A673 (cell line): Measurements from ENCODE around the gene WNT7A. TPM values are rescaled to one million over a fixed set of nuclear protein-coding genes. Genes with fewer than 3 reads are reported as not detected.

ENCODE experiments used
- BruUV-seq: library from RNA; stranded (reverse); fragments of 400-500 nt; replicated peaks from 2 replicates; lab custom pipeline; 2021; lab: Mats Ljungman, UMichigan
- CTCF ChIA-PET: fragments of 300-600 bp; sonication (Branson Sonifier 250); formaldehyde crosslinking; loops from one replicate; lab custom pipeline; 2022; ENCODE audit warnings: antibody characterized with exemption; lab: Charles Lee
- POLR2A ChIA-PET: fragments of 300-600 bp; sonication (Branson Sonifier 250); formaldehyde crosslinking; loops from one replicate; lab custom pipeline; 2022; ENCODE audit warnings: antibody characterized with exemption; ENCODE audit not compliant: low non-redundant PET; lab: Charles Lee
- DNase-seq: peaks from one replicate; pipeline ENCODE4 v3.0.0-alpha.2; 2015; ENCODE audit warnings: low spot score
- H3K27ac ChIP-seq: fragments of 200-600 bp; sonication (generic); 2 replicates; pipeline ENCODE4 v1.5.1; 2016; ENCODE audit warnings: mixed run types, low read depth, mild to moderate bottlenecking, mixed read lengths, antibody characterized with exemption, low read length; ENCODE audit not compliant: poor library complexity, severe bottlenecking
- H3K27me3 ChIP-seq: fragments of 200-600 bp; sonication (generic); replicated peaks from 2 replicates; pipeline ENCODE4 v1.6.1; 2017; ENCODE audit warnings: mixed run types, low read depth, mild to moderate bottlenecking, mixed read lengths, antibody characterized with exemption, low read length; ENCODE audit not compliant: insufficient read depth, poor library complexity
- H3K36me3 ChIP-seq: fragments of 200-600 bp; sonication (generic); 2 replicates; pipeline ENCODE4 v1.6.1; 2016; ENCODE audit warnings: mixed run types, mild to moderate bottlenecking, mixed read lengths, antibody characterized with exemption, low read length; ENCODE audit not compliant: insufficient read depth, poor library complexity, severe bottlenecking
- H3K4me1 ChIP-seq: fragments of 200-600 bp; sonication (generic); 2 replicates; pipeline ENCODE4 v1.6.1; 2017; ENCODE audit warnings: mixed run types, mild to moderate bottlenecking, mixed read lengths, antibody characterized with exemption, low read length; ENCODE audit not compliant: insufficient read depth, poor library complexity, severe bottlenecking
- H3K4me3 ChIP-seq: fragments of 200-600 bp; sonication (generic); 2 replicates; pipeline ENCODE4 v1.5.1; 2016; ENCODE audit warnings: low read depth, mixed run types, mild to moderate bottlenecking, mixed read lengths, low read length; ENCODE audit not compliant: poor library complexity, severe bottlenecking
- H3K9me3 ChIP-seq: fragments of 200-600 bp; sonication (generic); 2 replicates; pipeline ENCODE4 v1.6.1; 2016; ENCODE audit warnings: mixed run types, low read depth, mild to moderate bottlenecking, mixed read lengths, antibody characterized with exemption, low read length; ENCODE audit not compliant: poor library complexity, severe bottlenecking
- CTCF ChIP-seq: fragments of 300-800, 200-600 bp; sonication (generic); conservative IDR thresholded peaks from 2 replicates; pipeline ENCODE4 v1.5.1; 2017; ENCODE audit warnings: low read depth, mild to moderate bottlenecking, antibody characterized with exemption, low read length, moderate library complexity, mixed read lengths
- EZH2 ChIP-seq: fragments of 200-600 bp; sonication (generic); IDR thresholded peaks from 2 replicates; pipeline ENCODE4 v1.6.1; 2017; ENCODE audit warnings: borderline replicate concordance, low read depth, mild to moderate bottlenecking, mixed read lengths, antibody characterized with exemption, low read length; ENCODE audit not compliant: poor library complexity, severe bottlenecking
- intact Hi-C: fragments of 100-400 bp; cut with micrococcal nuclease; formaldehyde crosslinking; loops from one replicate; pipeline ENCODE4 v1.10.0; 2022; ENCODE audit not compliant: unreplicated experiment
- total RNA-seq: library from RNA; stranded (reverse); gene quantifications from 2 replicates; pipeline ENCODE4 v1.2.3, GENCODE V29; 2021

The WNT7A gene
- total RNA-seq, 1 experiment from 2014 or later = not detected

- no peak for DNase-seq
- Histone ChIP-seq H3K36me3 (no peaks in the 10 kb centered on the region), H3K27ac (no peak overlapping the region), H3K9me3 (no peaks in the 10 kb centered on the region), H3K27me3 (peaks cover 3% of the 10 kb centered on the region), H3K4me1 (no peaks in the 10 kb centered on the region), H3K4me3 (no peak overlapping the region)
- TF ChIP-seq EZH2 = no peak
- no peak for TF ChIP-seq CTCF
- BruUV-seq = no TSS peak
- CTCF ChIA-PET = no interaction called here
- POLR2A ChIA-PET = no interaction called here
- intact Hi-C loops = no loop called here
Measured at GRCh38 chr3:13776253-13777050, 103.4 kb downstream of the WNT7A start.

GRCh38 chr3:13772885-13773745 lies 106.8 kb downstream of the WNT7A start:
- TF ChIP-seq EZH2 (no peak), CTCF (no peak)
- ChIA-PET POLR2A (no interaction called here), CTCF (no interaction called here)
- no peak overlapping the region for H3K4me3 ChIP-seq
- H3K9me3 ChIP-seq = no peaks in the 10 kb centered on the region
- no peak for DNase-seq
- no TSS peak for BruUV-seq
- intact Hi-C loops = no loop called here
- no peaks in the 10 kb centered on the region for H3K36me3 ChIP-seq
- H3K27ac ChIP-seq = no peak overlapping the region
- H3K27me3 ChIP-seq = no peaks in the 10 kb centered on the region
- no peaks in the 10 kb centered on the region for H3K4me1 ChIP-seq

GRCh38 chr3:13772321-13772745 lies 107.5 kb downstream of the WNT7A start:
- Histone ChIP-seq H3K4me1 (no peaks in the 10 kb centered on the region), H3K4me3 (no peak overlapping the region), H3K9me3 (no peaks in the 10 kb centered on the region), H3K36me3 (no peaks in the 10 kb centered on the region), H3K27ac (no peak overlapping the region), H3K27me3 (no peaks in the 10 kb centered on the region)
- no TSS peak for BruUV-seq
- intact Hi-C loops = no loop called here
- TF ChIP-seq CTCF (no peak), EZH2 (no peak)
- CTCF ChIA-PET = no interaction called here
- DNase-seq = no peak
- POLR2A ChIA-PET = no interaction called here
